Left kidney (tissue), 2 donors: ENCODE results near the gene ZNF488. TPM values are rescaled to one million over a fixed set of nuclear protein-coding genes. Genes with fewer than 3 reads are reported as not detected.

Source experiments
- DNase-seq: peaks from one replicate; pipeline ENCODE4 v3.0.0-alpha.2; 2013
- polyA plus RNA-seq: library from polyadenylated mRNA; unstranded; fragments of 120-200 nt; gene quantifications from one replicate; pipeline ENCODE4 v1.2.1, GENCODE V29; 2013; ENCODE audit not compliant: insufficient read length

Gene ZNF488
- polyA plus RNA-seq, 1 donor, result 5.8 TPM

DNA sequence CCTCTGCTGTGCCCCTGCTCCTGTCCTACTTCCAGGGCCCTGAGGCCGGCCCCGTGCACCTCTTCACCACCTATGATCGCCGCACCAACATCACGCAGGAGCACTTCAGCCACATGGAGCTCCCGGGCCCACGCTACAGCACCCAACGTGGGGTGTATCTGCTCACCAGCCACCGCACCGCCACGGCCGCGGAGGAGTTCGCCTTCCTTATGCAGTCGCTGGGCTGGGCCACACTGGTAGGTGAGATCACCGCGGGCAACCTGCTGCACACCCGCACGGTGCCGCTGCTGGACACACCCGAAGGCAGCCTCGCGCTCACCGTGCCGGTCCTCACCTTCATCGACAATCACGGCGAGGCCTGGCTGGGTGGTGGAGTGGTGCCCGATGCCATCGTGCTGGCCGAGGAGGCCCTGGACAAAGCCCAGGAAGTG lies 34.1 kb downstream of the ZNF488 start:
- no peak for DNase-seq

DNA sequence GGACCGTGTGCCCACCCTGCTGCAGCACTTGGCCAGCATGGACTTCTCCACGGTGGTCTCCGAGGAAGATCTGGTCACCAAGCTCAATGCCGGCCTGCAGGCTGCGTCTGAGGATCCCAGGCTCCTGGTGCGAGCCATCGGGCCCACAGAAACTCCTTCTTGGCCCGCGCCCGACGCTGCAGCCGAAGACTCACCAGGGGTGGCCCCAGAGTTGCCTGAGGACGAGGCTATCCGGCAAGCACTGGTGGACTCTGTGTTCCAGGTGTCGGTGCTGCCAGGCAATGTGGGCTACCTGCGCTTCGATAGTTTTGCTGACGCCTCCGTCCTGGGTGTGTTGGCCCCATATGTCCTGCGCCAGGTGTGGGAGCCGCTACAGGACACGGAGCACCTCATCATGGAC lies 34.6 kb downstream of the ZNF488 start:
- no peak for DNase-seq

DNA sequence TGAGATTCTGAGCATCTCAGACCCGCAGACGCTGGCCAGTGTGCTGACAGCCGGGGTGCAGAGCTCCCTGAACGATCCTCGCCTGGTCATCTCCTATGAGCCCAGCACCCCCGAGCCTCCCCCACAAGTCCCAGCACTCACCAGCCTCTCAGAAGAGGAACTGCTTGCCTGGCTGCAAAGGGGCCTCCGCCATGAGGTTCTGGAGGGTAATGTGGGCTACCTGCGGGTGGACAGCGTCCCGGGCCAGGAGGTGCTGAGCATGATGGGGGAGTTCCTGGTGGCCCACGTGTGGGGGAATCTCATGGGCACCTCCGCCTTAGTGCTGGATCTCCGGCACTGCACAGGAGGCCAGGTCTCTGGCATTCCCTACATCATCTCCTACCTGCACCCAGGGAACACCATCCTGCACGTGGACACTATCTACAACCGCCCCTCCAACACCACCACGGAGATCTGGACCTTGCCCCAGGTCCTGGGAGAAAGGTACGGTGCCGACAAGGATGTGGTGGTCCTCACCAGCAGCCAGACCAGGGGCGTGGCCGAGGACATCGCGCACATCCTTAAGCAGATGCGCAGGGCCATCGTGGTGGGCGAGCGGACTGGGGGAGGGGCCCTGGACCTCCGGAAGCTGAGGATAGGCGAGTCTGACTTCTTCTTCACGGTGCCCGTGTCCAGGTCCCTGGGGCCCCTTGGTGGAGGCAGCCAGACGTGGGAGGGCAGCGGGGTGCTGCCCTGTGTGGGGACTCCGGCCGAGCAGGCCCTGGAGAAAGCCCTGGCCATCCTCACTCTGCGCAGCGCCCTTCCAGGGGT lies 35.2 kb downstream of the ZNF488 start:
- no peak for DNase-seq

- DNase-seq, result no peak
Measured at GRCh38 chr10:47348138-47348651, 35.9 kb downstream of the ZNF488 start, which contains the start of gene RBP3. RBP3 (plus strand) TSS chr10:47348363; CDS start chr10:47348485, 122 bp downstream.

DNA sequence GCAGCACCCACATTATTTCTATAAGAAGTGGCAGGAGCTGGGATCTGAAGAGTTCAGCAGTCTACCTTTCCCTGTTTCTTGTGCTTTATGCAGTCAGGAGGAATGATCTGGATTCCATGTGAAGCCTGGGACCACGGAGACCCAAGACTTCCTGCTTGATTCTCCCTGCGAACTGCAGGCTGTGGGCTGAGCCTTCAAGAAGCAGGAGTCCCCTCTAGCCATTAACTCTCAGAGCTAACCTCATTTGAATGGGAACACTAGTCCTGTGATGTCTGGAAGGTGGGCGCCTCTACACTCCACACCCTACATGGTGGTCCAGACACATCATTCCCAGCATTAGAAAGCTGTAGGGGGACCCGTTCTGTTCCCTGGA lies 36.8 kb downstream of the ZNF488 start:
- no peak for DNase-seq

GRCh38 chr10:47346581-47347302 lies 37.4 kb downstream of the ZNF488 start:
- DNase-seq, result no peak

DNA sequence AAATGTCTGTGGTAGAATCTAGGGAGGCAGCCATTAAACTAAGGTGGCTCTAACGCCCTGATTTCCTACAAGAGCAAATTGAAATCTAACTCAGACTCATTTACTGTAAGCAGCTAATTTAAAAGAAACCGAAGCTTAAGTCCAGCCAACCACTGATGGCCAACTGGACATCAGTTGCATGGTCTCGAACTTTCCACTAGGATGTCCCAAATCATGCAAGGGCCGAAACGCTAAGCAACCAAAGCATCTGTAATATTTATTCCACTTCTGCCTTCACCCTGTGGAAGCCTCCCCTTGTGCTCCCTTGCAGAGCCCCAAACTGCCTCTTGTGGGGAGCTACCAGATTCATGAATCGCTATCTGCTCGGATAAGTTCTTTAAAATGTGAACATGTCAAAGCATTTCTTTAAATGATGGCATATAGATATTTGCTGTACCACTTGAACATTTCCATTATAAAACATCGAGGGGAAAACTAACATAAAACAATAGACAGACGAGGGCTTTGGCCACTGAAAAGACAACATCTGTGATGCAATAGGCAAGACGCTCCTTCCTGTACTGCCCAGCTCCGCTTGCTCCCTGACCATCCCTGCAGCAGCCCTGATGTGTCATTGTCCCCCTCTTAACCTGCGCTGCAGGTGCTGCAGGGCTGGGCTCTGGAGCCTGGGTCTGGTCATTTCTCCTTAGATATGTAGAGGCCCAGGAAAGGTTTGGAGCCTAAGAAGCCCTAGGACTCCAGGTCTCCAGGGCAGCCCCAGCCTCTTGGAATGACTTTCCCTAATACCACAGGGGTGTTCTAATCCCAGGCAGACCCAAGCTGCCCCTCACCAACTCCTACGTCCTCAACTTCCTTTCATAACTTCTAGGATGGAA lies 38.9 kb downstream of the ZNF488 start:
- no peak for DNase-seq

- peak; percentile 36 for DNase-seq
Measured at GRCh38 chr10:47340608-47341170, 43.4 kb downstream of the ZNF488 start.

- DNase-seq, result no peak
Measured at GRCh38 chr10:47339759-47340607, 44.1 kb downstream of the ZNF488 start.

- no peak for DNase-seq
Measured at GRCh38 chr10:47339186-47339735, 44.8 kb downstream of the ZNF488 start.

GRCh38 chr10:47337310-47337709 lies 46.8 kb downstream of the ZNF488 start:
- DNase-seq, result no peak

GRCh38 chr10:47336387-47337134 lies 47.5 kb downstream of the ZNF488 start:
- no peak for DNase-seq

GRCh38 chr10:47335906-47336305 lies 48.2 kb downstream of the ZNF488 start:
- DNase-seq, result no peak

DNA sequence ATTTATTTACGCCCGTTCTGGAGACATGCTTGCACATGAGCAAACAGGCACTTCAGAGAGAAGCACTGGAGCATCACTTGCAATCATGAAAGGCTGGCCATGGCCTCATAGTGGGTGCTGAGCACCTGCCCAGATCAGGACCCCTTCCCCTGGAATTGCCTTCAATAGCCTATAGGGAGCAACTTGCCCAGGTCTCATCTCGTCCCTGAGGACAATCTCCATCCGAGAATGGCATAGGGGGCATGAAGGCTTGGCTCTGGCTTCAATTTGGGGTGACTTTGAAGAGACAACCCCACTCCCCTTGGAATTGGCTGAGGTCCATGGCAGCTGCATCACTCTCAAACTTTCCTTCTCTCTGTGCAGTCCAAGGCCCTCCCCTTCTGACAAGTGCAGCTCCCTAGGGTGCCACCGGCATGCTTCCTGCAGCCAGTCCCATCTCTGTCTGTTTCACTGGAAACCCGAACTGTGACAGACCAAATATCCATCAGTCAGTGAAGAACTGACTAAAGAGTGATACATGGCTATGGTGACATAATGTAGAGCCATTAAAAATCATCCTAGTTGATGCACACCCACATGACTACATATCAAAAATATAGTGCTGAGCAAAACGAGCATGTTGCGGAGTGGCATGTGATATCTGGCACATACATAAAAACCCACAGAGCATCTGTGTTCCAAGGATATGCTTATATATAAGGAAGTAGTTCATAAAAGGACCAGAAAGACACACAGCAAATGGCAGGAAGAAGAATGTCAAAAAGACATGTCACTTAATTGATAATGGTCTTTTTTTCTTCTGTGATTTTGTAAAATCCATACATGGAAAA lies 49.4 kb downstream of the ZNF488 start:
- no peak for DNase-seq

DNA sequence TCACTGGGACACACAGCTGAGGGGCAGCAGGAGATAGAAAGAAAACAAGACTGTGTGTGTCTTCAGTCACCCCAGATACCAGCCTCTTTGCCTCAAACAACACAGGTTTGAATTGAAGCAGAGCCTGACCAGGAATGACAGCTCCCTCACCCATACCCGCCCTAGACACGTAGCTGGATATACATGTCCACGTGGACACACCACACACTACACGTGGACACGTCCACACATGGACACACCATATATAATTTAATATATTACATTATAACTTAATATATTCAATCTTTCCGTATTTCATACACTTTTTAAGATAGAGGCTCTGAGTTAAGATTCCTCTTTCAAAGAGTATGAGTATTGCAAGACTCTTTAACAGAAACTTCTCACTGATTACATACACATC lies 50.6 kb downstream of the ZNF488 start:
- DNase-seq, result no peak

GRCh38 chr10:47332946-47333345 lies 51.1 kb downstream of the ZNF488 start:
- no peak for DNase-seq

GRCh38 chr10:47332371-47332770 lies 51.7 kb downstream of the ZNF488 start:
- DNase-seq, result no peak

DNA sequence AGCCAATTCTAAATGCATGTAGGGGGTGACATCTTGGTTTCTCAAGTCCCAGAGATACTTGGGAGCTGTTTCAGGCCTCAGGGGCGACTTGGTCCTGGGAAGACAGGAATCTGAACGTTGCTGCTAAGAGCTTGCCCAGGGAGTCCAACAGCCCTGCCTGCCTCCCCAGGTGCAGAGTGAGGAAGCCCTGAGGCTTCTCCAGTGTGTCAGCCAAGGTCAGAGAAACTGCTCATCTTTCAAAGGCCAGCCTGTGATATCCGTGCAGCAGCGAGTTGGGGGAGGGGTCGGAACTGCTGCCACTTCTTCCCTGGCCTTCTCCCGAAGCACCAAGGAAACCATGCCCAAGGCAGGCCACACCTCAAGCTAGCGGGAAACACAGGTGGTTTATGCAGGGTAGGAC lies 52.1 kb downstream of the ZNF488 start:
- DNase-seq, result no peak

DNA sequence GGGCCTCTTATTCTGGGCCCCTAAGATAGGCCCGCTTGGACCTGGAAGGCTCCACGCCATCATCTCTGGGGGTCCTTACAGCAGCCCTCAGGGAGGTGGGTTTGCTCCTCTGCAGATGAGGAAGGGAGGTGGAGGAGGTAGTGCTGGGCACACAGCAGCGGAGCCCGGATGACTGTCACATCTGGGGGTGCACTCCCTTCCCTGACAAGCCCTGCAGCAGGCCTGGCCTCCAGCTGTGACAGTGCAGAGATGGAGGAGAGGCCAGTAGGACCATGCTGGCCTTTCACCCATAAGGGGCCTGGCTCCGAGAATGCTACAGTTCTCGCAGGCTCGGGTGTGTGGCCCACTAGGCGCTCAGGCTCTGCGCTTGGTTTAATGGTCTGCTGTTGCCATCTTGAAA lies 52.6 kb downstream of the ZNF488 start:
- DNase-seq, result no peak
